ENCODE results near the gene SNAP47.
"Not testable (repeated sequence)": the region's sequence is repeated elsewhere in the genome, so short reads cannot be mapped to it uniquely, and the experiment has no call there.

Gene SNAP47

GRCh38 chr1:227734856-227735538 is at the start of gene SNAP47, which contains the start of gene JMJD4:
Gene SNAP47, plus strand, starts transcription at chr1:227735435. Its CDS starts 12,302 bp downstream, at chr1:227747737.
Gene JMJD4, minus strand, starts transcription at chr1:227735302. Its CDS starts 29 bp downstream, at chr1:227735273.
- peak; percentile 86 to 92 (median 87) for DNase-seq (ENCODE audit: low read depth in 3 of 3)

DNA sequence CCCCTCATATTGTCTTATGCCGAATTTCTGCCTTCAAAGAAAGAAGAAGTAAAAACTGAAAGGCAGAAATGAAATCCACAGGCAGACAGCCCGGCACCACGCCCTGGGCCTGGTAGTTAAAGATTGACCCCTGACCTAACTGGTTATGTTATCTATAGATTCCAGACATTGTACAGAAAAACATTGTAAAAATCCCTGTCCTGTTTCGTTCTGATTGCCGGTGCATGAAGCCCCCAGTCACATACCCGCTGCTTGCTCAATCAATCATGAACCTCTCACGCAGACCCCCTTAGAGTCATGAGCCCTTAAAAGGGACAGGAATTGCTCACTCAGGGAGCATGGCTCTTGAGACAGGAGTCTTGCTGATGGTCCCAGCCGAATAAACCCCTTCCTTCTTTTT is 49.4 kb upstream of the SNAP47 start:
- no peak for DNase-seq (ENCODE audit: low read depth in 3 of 3)

DNA sequence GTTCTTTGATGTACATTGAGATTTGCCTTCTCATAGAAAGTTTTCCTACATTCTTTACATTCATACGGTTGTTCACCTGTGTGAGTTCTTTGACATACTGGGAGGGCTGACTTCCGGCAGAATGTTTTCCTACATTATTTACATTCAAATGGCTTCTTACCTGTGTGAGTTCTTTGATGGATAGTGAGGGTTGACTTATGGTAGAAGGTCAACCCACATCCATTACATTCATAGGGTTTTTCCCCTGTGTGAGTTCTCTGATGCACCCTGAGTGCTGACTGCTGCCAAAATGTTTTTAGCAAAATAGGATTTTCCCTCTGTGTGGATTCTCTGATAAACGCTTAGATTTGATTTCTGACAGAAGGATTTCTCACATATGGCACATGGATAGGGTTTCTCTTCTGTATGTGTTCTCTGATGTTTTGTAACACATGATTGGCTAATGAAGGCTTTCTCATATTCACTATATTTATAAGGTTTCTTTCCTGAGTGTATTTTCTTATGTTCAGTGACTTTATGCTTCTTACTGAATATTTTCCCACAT is 37.8 kb upstream of the SNAP47 start:
- no peak for DNase-seq (ENCODE audit: low read depth in 3 of 3)

DNA sequence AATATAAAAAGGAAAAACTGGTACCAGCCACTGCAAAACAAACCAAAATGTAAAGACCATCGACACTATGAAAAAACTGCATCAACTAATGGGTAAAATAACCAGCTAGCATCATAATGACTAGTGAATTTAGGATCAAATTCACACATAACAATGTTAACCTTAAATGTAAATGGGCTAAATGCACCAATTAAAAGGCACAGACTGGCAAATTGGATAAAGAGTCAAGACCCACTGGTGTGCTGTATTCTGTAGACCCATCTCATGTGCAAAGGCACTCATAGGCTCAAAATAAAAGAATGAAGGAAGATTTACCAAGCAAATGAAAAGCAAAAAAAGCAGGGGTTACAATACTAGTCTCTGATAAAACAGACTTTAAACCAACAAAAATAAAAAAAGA is 33.6 kb upstream of the SNAP47 start:
- not testable (repeated sequence) for DNase-seq (ENCODE audit: low read depth in 3 of 3)

DNA sequence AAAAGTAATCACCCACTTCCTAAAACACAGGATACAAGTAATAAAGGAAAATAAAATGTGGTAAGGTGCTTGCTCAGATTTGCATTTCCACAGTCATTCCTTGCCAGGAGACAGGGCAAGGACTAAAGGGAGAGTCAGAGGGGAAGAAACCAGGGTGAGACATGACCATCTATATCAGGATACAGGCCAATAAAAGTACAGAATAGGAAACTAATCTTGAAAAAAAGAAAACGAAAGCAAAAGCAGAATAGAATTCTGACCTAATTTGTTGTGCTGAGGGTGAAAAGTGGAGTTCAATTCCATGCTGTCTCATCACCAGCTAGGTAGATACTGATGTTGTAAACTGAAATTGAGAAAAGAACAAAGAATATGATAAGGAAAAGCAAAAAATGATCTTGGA is 27.4 kb upstream of the SNAP47 start:
- DNase-seq (ENCODE audit: low read depth in 3 of 3), result no peak

DNA sequence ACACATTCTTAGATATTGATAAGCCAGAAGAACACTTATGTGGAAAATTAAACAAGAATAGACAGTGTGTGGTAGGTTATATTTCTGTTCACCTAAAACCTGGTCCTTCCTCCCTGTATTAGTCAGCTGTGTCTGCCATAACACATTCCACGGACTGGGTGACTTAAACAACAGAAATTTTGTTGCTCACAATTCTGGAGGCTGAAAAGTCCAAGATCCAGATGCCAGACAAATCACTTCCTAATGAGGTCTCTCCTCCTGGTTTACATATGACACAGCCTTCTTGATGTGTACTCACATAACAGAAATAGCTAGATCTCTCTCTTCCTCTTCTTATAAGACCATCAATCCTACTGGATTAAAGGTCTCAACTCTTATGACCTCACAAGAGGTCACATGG is 25.8 kb upstream of the SNAP47 start:
- no peak for DNase-seq (ENCODE audit: low read depth in 3 of 3)

GRCh38 chr1:227710474-227710873 is 24.8 kb upstream of the SNAP47 start:
- not testable (repeated sequence) for DNase-seq (ENCODE audit: low read depth in 3 of 3)

DNA sequence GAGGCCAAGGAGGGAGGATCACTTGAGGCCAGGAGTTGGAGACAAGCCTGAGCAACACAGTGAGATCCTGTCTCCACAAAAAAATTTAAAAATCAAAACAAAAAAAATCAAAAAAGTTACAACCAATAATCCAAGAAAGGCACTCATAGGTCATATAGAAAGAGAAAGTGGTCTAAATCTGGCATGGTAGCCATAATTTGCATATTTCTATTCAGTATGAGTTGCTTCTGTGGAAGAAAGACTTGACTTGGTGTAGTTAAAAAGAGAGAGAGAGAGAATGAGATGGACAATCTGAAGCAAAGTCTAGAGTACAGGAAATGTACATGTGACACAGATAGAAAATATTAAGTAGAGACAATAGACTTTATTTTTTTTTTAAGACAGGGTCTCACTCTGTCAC is 22.6 kb upstream of the SNAP47 start:
- no peak for DNase-seq (ENCODE audit: low read depth in 3 of 3)

- no peak for DNase-seq (ENCODE audit: low read depth in 3 of 3)
These were observed 16.3 kb upstream of the SNAP47 start for GRCh38 chr1:227718932-227719331.

DNA sequence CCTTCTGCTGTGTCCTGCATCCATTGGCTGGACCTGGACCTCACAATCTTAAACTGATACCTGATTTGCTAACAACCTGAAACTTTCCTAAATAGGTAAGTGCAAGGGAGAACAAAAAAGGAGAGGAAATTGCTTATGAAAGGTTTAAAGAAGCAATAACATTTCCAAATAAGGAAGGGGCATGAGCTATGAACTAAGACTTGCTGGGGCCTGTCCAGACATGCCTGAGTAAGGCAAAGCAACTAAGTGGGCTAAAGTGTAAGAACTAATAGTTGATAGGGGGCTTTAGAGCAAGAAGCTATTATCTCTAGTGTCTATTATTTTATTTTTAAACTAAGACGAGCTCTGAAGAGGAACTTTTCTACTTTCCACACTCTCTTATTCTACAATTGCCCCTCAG is 11.8 kb upstream of the SNAP47 start:
- DNase-seq (ENCODE audit: low read depth in 3 of 3), result no peak

- no peak for DNase-seq (ENCODE audit: low read depth in 3 of 3)
These were observed 10.2 kb upstream of the SNAP47 start for GRCh38 chr1:227725046-227725445.

GRCh38 chr1:227726318-227726717 is 8.9 kb upstream of the SNAP47 start:
- no peak for DNase-seq (ENCODE audit: low read depth in 3 of 3)

DNA sequence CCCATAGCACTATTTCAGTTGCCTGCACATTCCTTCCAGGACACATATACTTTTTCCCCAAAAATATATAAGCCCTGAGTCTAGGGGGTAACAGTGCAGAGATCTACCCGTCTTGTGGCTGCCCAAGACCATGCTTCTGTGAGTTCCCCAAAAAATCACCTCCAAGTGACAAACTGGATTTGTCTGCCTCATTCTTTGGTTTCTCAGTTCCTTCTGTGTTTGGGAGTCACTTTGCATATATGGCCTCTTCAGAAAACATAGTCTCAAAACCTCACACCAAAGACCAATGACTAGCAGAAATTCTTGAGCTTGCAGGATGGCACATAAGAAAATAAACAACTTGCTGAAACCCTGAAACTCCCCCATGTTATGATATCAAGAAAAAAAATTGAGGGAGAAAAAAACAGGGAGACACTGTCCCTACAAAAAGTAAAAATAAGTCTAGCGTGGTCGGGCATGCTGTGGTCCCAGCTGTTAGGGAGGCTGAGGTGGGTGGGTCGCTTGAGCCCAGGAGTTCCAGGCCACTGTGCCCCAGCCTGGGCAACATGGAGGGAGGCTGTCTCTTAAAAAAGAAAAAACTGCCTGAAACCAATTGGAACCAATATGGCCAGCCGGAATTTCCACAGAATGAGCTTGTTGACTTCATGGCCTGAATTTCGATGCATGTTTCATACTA is 8.2 kb upstream of the SNAP47 start:
- no peak for DNase-seq (ENCODE audit: low read depth in 3 of 3)

DNA sequence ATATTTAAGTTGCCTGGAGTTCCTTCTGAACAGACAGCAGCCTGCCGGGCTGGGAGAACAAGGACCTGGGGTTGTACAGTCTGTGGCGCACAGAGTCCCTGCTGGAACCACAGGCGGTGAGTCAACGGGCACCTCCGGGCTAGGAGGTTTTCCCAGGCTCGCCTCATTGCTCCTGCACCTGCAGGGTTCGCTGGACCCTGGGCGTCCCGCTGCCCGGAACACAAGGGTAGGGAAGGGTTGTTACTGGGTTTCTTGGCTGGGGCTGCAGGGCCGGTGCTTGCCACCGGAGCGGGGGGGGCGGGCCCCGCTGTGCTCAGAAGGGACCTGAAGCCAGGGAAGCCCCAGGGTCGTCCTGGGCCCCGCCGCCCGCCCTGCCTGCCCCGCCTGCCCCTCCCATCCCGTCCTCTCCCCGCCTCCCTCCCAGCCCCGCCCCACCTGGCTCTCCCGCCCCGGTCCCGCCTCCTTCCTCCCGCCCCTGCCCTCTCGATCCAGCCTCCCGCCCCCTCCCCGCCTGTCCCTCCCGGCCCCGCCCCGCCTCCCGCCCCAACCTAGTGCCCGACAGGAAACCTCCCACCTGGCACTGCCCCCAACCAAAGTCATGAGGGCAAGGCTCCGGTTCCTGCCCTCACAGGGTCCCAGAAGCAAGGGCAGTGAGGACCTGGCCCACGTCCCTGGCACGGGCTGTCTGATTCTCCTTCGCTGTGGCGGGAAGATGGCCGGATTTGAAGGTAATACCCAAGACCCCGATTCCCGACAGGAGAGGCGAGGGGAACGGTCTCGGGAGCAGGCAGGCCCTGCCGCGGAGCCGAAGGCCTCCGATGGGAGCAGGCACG is 7.0 kb upstream of the SNAP47 start:
- DNase-seq (ENCODE audit: low read depth in 3 of 3), result peak; percentile 45 to 76 (median 57)

- no peak for DNase-seq (ENCODE audit: low read depth in 3 of 3)
These were observed 6.4 kb upstream of the SNAP47 start for GRCh38 chr1:227728892-227729143.

DNA sequence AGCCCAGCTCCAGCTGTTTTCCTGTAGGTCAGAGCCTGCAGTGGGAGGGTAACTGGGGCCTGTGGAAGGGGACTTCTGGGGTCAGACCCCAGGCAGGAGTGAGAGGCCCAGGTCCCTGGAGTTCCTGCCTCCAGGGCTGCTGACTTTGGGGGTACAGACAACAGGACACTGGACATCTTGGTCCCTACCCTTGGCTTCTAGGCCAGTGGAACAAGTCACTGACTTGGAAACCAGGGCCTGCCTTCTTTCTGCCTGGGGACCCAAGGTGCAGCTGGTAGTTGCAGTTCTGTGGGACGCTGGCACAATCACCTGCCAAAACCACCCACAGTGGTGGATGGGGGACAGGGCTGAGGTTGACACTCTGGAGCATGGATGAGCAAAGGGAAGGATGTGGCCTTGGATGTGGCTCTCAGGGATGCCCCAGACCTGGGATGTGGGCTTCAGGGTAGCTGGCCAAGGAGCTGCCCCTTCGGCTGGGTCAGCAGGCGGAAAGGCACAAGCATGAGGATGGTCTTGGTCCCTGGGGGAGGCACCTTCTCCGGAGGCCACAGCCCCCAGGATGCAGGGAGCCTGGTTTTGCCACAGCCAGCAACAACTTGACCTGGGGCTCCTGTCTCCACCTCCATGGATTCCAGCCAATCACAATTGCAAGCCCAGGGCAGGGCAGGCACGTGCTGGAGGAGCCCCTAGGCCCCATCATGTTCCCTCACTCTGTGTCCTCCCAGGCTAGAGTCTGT is 5.9 kb upstream of the SNAP47 start:
- DNase-seq (ENCODE audit: low read depth in 3 of 3), result no peak

GRCh38 chr1:227729881-227730629 is 5.2 kb upstream of the SNAP47 start:
- peak in 1 of 3 experiments; percentile 45 for DNase-seq (ENCODE audit: low read depth in 3 of 3)

- no peak for DNase-seq (ENCODE audit: low read depth in 3 of 3)
These were observed 4.5 kb upstream of the SNAP47 start for GRCh38 chr1:227730630-227731151.

DNA sequence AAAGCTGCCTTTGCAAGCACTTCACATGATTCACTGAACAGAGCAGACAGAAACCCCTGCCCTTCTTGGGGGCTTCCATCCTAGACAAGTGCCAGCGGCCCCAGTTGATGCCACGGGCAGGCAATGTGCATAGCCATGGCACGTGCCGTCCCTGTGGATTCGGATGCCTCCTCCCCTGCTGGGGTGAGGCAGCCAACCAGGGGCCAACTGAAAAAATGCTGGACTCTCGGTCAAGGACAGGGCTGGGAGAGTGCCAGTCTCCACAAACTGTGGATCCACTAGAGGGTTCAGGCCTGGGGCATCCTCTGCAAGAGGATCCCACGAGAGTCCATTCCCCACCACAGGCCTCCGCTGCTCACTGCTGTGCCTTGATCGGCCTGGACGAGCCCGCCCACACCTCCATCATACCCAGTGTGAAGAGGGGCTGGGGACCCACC is 4.0 kb upstream of the SNAP47 start:
- DNase-seq (ENCODE audit: low read depth in 3 of 3), result no peak

DNA sequence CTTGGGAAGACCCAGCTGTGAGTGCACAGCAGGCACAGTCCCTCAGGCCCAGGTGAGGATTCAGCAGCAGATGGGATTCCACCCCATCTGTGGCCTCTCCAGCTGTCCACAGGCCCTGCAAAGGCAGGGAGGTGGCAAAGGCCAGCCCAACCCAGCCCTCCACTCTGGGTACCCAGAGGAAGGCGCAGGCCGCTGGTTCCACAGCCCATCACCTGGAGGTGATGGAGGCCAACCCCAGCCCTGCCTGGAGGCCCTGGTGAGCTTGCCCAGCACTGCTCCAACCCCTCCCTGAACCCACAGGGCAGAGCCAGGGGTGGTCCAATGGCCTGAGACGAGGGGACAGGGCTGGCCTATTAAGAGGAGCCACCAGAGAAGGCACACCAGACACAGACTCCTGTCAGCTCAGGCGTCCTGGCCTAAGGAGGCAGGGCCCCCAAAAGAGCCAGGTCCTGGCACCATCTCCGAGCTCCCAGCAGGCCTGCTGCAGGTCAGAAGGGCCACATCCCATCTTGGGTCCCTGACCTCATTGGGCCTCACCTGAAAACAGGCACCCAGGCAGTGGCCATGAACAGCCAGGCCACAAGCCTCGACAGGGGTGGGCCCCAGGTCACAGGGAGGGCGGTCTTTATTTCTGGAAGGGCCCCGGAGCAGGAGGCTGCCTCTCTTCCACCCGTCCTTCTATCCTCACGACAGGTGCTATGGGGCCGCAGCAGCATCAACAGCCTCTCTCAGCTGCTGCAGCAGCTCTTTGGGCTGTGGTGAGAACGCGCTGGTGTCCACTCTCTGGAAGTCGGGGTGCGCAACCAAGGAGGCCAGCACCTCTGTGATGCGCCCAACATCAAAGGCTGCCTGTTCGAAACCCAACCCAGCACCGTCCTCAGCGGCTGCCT is 3.3 kb upstream of the SNAP47 start:
- DNase-seq (ENCODE audit: low read depth in 3 of 3), result no peak

All from stimulated activated CD4-positive, alpha-beta T cell treated with anti-CD3 and anti-CD28 coated beads, TNF-alpha, amount 100 ng/mL, for 24 hours (primary cell).